ENCODE measurements around the gene C2CD4B. TPM values are rescaled to one million over a fixed set of nuclear protein-coding genes. Genes with fewer than 3 reads are reported as not detected.

The C2CD4B gene
- polyA plus RNA-seq, 2 of the 4 experiments (the other 2 are of a cell fraction) = 0.06 to 0.63 TPM

- WGBS (ENCODE audit: missing lambda C conversion rate) = 71% methylated on average over 5 of the region's 5 CpGs
- DNase-seq (ENCODE audit: low read depth in 1 of 2, low spot score in 1 of 2) (no peak), FAIRE-seq (no peak), ATAC-seq (no peak)
- H3K9me3 ChIP-seq = peaks cover 21% of the 10 kb centered on the region; the same call in 2 of the 3 replicates
- H3K4me1 ChIP-seq = peaks cover 12% of the 10 kb centered on the region
- ChIA-PET CTCF (interaction anchor here (0.6 kb wide), 1 partner anchor 74 kb away, joined by 3 read pairs; no protein-coding TSS in a partner anchor), POLR2A (no interaction called here)
- no peak for TF ChIP-seq CEBPB (IDR thresholded peaks at IDR 0.05)
- TF ChIP-seq ZC3H11A (IDR thresholded peaks at IDR 0.05) = no peak
- TF ChIP-seq TP53 (CRISPR knock-in tag; IDR thresholded peaks at IDR 0.05) = no peak
- no peak for TF ChIP-seq RNF2 (IDR thresholded peaks at IDR 0.05; ENCODE audit: borderline replicate concordance, low read depth)
- TF ChIP-seq MAFK (IDR thresholded peaks at IDR 0.05; ENCODE audit: partially characterized antibody) = no peak
- TF ChIP-seq ATOH8 (CRISPR knock-in tag; IDR thresholded peaks at IDR 0.05; ENCODE audit: low read depth) = no peak
- no peak for TF ChIP-seq ELK1 (IDR thresholded peaks at IDR 0.05; ENCODE audit: low read depth, low read length)
- no peak for TF ChIP-seq HES2 (IDR thresholded peaks at IDR 0.05)
- no peak for TF ChIP-seq HOXA7 (CRISPR knock-in tag; IDR thresholded peaks at IDR 0.05)
- TF ChIP-seq HDAC2 (IDR thresholded peaks at IDR 0.05) = no peak
- TF ChIP-seq POLR2AphosphoS2 (conservative IDR thresholded peaks at IDR 0.05; ENCODE audit: low read length) = no peak
- TF ChIP-seq BHLHE40 (IDR thresholded peaks at IDR 0.05; ENCODE audit: low read depth, low read length) = no peak
- no peak overlapping the region for H3K4me2 ChIP-seq
- H3K4me3 ChIP-seq = no peak overlapping the region
- no peak overlapping the region for H3K27ac ChIP-seq
Measured at GRCh38 chr15:62209821-62210220, 44.7 kb upstream of the C2CD4B start.

GRCh38 chr15:62209322-62209721, 44.2 kb upstream of the C2CD4B start:
- TF ChIP-seq NR3C1 (IDR thresholded peaks at IDR 0.05) (no peak), FOSL2 (IDR thresholded peaks at IDR 0.05) (no peak), FOSL2 (CRISPR knock-in tag; IDR thresholded peaks at IDR 0.05) (no peak), TP53 (CRISPR knock-in tag; IDR thresholded peaks at IDR 0.05) (no peak), USF2 (IDR thresholded peaks at IDR 0.05) (no peak), ZNF302 (CRISPR knock-in tag; IDR thresholded peaks at IDR 0.05) (no peak), HOXB5 (CRISPR knock-in tag; IDR thresholded peaks at IDR 0.05) (no peak), TFCP2L1 (CRISPR knock-in tag; IDR thresholded peaks at IDR 0.05) (no peak), POLR2A (IDR thresholded peaks at IDR 0.05; ENCODE audit: low read length) (no peak), CHD2 (IDR thresholded peaks at IDR 0.05; ENCODE audit: low read length, partially characterized antibody) (no peak), CTCF (IDR thresholded peaks at IDR 0.05) (no peak), EP300 (IDR thresholded peaks at IDR 0.05) (no peak)
- H3K4me3 ChIP-seq = no peak overlapping the region
- ATAC-seq (no peak), DNase-seq (ENCODE audit: low read depth in 1 of 2, low spot score in 1 of 2) (no peak), FAIRE-seq (no peak)
- H3K4me2 ChIP-seq = no peak overlapping the region
- peaks cover 21% of the 10 kb centered on the region; the same call in 2 of the 3 replicates for H3K9me3 ChIP-seq
- H3K27ac ChIP-seq = no peak overlapping the region
- WGBS (ENCODE audit: missing lambda C conversion rate) = 66% methylated on average over 1 of the region's 1 CpG
- POLR2A ChIA-PET = no interaction called here
- H3K4me1 ChIP-seq = peaks cover 12% of the 10 kb centered on the region
- CTCF ChIA-PET = interaction anchor here (0.6 to 1.3 kb wide), 4 partner anchors 20 to 74 kb away, joined by 3 read pairs; no protein-coding TSS in a partner anchor

Measured in A549 (cell line).